Measurements from ENCODE around the gene SNX9.

The SNX9 gene

GRCh38 chr6:157981395-157982101 lies 158.5 kb downstream of the SNX9 start, which contains the start of gene SYNJ2:
Gene SYNJ2 (plus strand): TSS chr6:157981863. CDS start chr6:157981962, 99 bp downstream.
- peak; percentile 76 for DNase-seq (ENCODE audit: extremely low read depth, insufficient read length)
- Histone ChIP-seq H3K4me3 (replicated peaks; ENCODE audit: low read depth, low read length) (peak within 1 kb of the TSS; percentile 85), H3K27me3 (replicated peaks; ENCODE audit: control insufficient read depth, insufficient read depth, low read length) (no peaks in the 10 kb centered on the region; the same call in 1 of the 2 replicates), H3K36me3 (ENCODE audit: control insufficient read depth, insufficient read depth, low read length) (no peaks in the 10 kb centered on the region)
- TF ChIP-seq, protein P1, sequence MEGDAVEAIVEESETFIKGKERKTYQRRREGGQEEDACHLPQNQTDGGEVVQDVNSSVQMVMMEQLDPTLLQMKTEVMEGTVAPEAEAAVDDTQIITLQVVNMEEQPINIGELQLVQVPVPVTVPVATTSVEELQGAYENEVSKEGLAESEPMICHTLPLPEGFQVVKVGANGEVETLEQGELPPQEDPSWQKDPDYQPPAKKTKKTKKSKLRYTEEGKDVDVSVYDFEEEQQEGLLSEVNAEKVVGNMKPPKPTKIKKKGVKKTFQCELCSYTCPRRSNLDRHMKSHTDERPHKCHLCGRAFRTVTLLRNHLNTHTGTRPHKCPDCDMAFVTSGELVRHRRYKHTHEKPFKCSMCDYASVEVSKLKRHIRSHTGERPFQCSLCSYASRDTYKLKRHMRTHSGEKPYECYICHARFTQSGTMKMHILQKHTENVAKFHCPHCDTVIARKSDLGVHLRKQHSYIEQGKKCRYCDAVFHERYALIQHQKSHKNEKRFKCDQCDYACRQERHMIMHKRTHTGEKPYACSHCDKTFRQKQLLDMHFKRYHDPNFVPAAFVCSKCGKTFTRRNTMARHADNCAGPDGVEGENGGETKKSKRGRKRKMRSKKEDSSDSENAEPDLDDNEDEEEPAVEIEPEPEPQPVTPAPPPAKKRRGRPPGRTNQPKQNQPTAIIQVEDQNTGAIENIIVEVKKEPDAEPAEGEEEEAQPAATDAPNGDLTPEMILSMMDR (IDR thresholded peaks at IDR 0.05; ENCODE audit: insufficient read depth, low read length, poor library complexity, severe bottlenecking), result peak; percentile 45

- TF ChIP-seq, protein P1 (IDR thresholded peaks at IDR 0.05; ENCODE audit: insufficient read depth, low read length, poor library complexity, severe bottlenecking), result no peak
- H3K4me3 ChIP-seq (replicated peaks; ENCODE audit: low read depth, low read length), result peak overlapping the region; percentile 85
- no peaks in the 10 kb centered on the region for H3K27me3 ChIP-seq (replicated peaks; ENCODE audit: control insufficient read depth, insufficient read depth, low read length)
- H3K36me3 ChIP-seq (ENCODE audit: control insufficient read depth, insufficient read depth, low read length), result no peaks in the 10 kb centered on the region
- peak; percentile 31 for DNase-seq (ENCODE audit: extremely low read depth, insufficient read length)
Observed at GRCh38 chr6:157982102-157982562, 159.1 kb downstream of the SNX9 start.

GRCh38 chr6:157982563-157983405 lies 159.7 kb downstream of the SNX9 start:
- Histone ChIP-seq H3K36me3 (ENCODE audit: control insufficient read depth, insufficient read depth, low read length) (no peaks in the 10 kb centered on the region; the same call in 1 of the 2 replicates), H3K4me3 (replicated peaks; ENCODE audit: low read depth, low read length) (peak overlapping the region; percentile 85), H3K27me3 (replicated peaks; ENCODE audit: control insufficient read depth, insufficient read depth, low read length) (no peaks in the 10 kb centered on the region)
- no peak for DNase-seq (ENCODE audit: extremely low read depth, insufficient read length)
- TF ChIP-seq, protein P1 (IDR thresholded peaks at IDR 0.05; ENCODE audit: insufficient read depth, low read length, poor library complexity, severe bottlenecking), result peak; percentile 43

DNA sequence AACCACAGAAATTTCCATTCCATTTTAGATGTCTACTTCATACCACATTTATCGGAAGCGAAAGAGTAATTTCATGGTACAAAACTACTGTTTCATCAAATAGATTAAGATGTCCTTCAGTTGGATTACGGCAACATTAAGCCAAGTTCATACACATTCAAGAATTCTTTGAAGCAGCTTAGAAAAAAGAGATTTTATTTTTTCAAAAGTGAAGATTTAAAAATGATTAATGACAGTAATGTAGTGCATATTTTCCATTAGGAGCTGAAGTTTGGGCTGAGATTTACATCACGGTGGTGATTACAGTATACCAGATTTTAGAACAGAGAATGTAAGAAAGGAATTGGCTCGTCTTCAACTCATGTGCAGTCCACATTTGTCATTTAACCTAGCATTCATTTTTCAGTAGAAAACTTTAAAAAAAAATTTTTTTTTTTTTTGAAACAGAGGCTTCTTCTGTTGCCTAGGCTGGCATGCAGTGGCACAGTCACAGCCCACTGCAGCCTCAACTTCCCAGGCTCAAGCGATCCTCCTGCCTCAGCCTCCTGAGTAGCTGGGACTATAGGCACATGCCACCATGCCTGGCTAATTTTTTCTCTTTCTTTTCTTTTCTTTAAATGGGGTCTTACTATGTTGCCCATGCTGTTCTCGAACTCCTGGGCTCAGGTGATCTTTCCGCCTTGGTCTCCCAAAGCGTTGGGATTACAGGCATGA lies 160.5 kb downstream of the SNX9 start:
- H3K27me3 ChIP-seq (replicated peaks; ENCODE audit: control insufficient read depth, insufficient read depth, low read length), result no peaks in the 10 kb centered on the region
- TF ChIP-seq, protein P1 (IDR thresholded peaks at IDR 0.05; ENCODE audit: insufficient read depth, low read length, poor library complexity, severe bottlenecking), result no peak
- no peak overlapping the region; the same call in 1 of the 2 replicates for H3K4me3 ChIP-seq (replicated peaks; ENCODE audit: low read depth, low read length)
- H3K36me3 ChIP-seq (ENCODE audit: control insufficient read depth, insufficient read depth, low read length), result no peaks in the 10 kb centered on the region; the same call in 1 of the 2 replicates
- DNase-seq (ENCODE audit: extremely low read depth, insufficient read length), result no peak

- H3K27me3 ChIP-seq (replicated peaks; ENCODE audit: control insufficient read depth, insufficient read depth, low read length), result no peaks in the 10 kb centered on the region
- H3K4me3 ChIP-seq (replicated peaks; ENCODE audit: low read depth, low read length), result no peak overlapping the region
- TF ChIP-seq, protein P1 (IDR thresholded peaks at IDR 0.05; ENCODE audit: insufficient read depth, low read length, poor library complexity, severe bottlenecking), result no peak
- no peak for DNase-seq (ENCODE audit: extremely low read depth, insufficient read length)
- no peaks in the 10 kb centered on the region; the same call in 1 of the 2 replicates for H3K36me3 ChIP-seq (ENCODE audit: control insufficient read depth, insufficient read depth, low read length)
Observed at GRCh38 chr6:157984128-157984527, 161.1 kb downstream of the SNX9 start.
